ENCODE measurements around the gene PDE1A. TPM values are rescaled to one million over a fixed set of nuclear protein-coding genes. Genes with fewer than 3 reads are reported as not detected.

Gene PDE1A
- total and polyA plus RNA-seq, 2 of the 13 experiments (the other 11 are each of a cell fraction or from before 2014, with no cell fraction given) = not detected

GRCh38 chr2:182416191-182416590 is 10.6 kb downstream of the PDE1A start (continued):
- TF ChIP-seq, protein P1, sequence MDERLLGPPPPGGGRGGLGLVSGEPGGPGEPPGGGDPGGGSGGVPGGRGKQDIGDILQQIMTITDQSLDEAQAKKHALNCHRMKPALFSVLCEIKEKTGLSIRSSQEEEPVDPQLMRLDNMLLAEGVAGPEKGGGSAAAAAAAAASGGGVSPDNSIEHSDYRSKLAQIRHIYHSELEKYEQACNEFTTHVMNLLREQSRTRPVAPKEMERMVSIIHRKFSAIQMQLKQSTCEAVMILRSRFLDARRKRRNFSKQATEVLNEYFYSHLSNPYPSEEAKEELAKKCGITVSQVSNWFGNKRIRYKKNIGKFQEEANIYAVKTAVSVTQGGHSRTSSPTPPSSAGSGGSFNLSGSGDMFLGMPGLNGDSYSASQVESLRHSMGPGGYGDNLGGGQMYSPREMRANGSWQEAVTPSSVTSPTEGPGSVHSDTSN (CRISPR knock-in tag; IDR thresholded peaks at IDR 0.05) = no peak
- TF ChIP-seq ETS1 (CRISPR knock-in tag; IDR thresholded peaks at IDR 0.05) (no peak), ZMAT5 (CRISPR knock-in tag; IDR thresholded peaks at IDR 0.05; ENCODE audit: borderline replicate concordance, low read depth) (no peak), MAFK (conservative IDR thresholded peaks at IDR 0.05 in 1 of 2, IDR thresholded peaks at IDR 0.05 in 1 of 2; ENCODE audit: low read length in 2 of 2) (no peak), SMAD9 (CRISPR knock-in tag; IDR thresholded peaks at IDR 0.05) (no peak), SP140L (CRISPR knock-in tag; IDR thresholded peaks at IDR 0.05; ENCODE audit: borderline replicate concordance) (no peak), ZNF703 (CRISPR knock-in tag; IDR thresholded peaks at IDR 0.05; ENCODE audit: borderline replicate concordance) (no peak), KDM3A (CRISPR knock-in tag; IDR thresholded peaks at IDR 0.05; ENCODE audit: low read depth) (no peak), ZNF782 (CRISPR knock-in tag; IDR thresholded peaks at IDR 0.05; ENCODE audit: borderline replicate concordance) (no peak), ZNF207 (IDR thresholded peaks at IDR 0.05; ENCODE audit: borderline replicate concordance) (no peak)

DNA sequence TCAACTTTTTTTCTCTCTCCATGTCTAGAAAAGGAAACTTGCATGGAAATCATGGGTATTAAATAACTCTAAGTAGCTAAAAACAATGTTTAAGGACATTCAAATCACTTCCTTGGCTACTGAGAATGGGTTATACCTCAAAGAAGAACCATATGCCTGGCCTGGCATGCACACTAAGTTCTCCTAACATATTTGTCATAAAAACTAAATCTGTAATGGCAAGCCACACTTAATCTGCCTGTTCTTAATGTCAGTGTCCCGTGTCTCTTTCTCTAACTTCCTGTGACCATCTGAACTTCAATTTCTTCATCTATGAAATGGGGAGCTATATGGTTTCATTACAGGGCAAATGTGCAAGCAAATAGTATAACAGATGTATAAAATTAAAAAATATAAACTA is 11.1 kb downstream of the PDE1A start:
- FAIRE-seq (no peak), ATAC-seq (no peak), DNase-seq (ENCODE audit: low spot score) (no peak)
- Histone ChIP-seq H4K20me1 (ENCODE audit: insufficient read depth, low read length) (no peaks in the 10 kb centered on the region), H3K4me3 (replicated peaks in 1 of 3; ENCODE audit: insufficient read depth in 1 of 3, low read depth in 2 of 3, low read length in 3 of 3) (no peak overlapping the region), H3K27ac (ENCODE audit: extremely low read length, insufficient read depth, low read length) (no peak overlapping the region), H3K9ac (ENCODE audit: insufficient read depth, low read depth, low read length) (no peak overlapping the region), H3K4me1 (ENCODE audit: insufficient read depth, low read length) (no peaks in the 10 kb centered on the region), H3K79me2 (ENCODE audit: insufficient read depth, low read length) (no peaks in the 10 kb centered on the region), H3K27me3 (ENCODE audit: control insufficient read depth in 1 of 2, insufficient read depth in 2 of 2, low read length in 2 of 2) (no peaks in the 10 kb centered on the region), H3K9me3 (ENCODE audit: low read length) (no peaks in the 10 kb centered on the region), H3K36me3 (replicated peaks in 1 of 2; ENCODE audit: control insufficient read depth in 1 of 2, insufficient read depth in 2 of 2, low read length in 2 of 2) (no peaks in the 10 kb centered on the region), H3K4me2 (ENCODE audit: low read depth, low read length) (no peak overlapping the region), H2AFZ (ENCODE audit: low read length) (no peak overlapping the region)
- CTCF ChIA-PET (ENCODE audit: low intra/inter-chr PET ratio, low total read pairs) = no interaction called here
- intact Hi-C loops (cut with micrococcal nuclease; ENCODE audit: unreplicated experiment) = no loop called here
- in situ Hi-C loops (cut with HindIII; ENCODE audit: extremely low pct_ligation_motif_present, low pct_unique_long_range_greater_than_20kb) = no loop called here
- BruUV-seq (replicated peaks) = no TSS peak
- WGBS (ENCODE audit: low lambda C conversion rate) = 0% methylated on average over 1 of the region's 1 CpG
- POLR2A ChIA-PET = no interaction called here
- no peak for TF ChIP-seq ZC3H4 (CRISPR knock-in tag; IDR thresholded peaks at IDR 0.05; ENCODE audit: borderline replicate concordance)
- TF ChIP-seq ZBED4 (CRISPR knock-in tag; IDR thresholded peaks at IDR 0.05; ENCODE audit: borderline replicate concordance) = no peak
- no peak for TF ChIP-seq HNF4A (CRISPR knock-in tag; IDR thresholded peaks at IDR 0.05)
- TF ChIP-seq ZNF775 (CRISPR knock-in tag; IDR thresholded peaks at IDR 0.05; ENCODE audit: borderline replicate concordance) = no peak
- no peak for TF ChIP-seq ZNF563 (CRISPR knock-in tag; IDR thresholded peaks at IDR 0.05)
- TF ChIP-seq ZNF746 (CRISPR knock-in tag; IDR thresholded peaks at IDR 0.05) = no peak
- TF ChIP-seq, protein P2, sequence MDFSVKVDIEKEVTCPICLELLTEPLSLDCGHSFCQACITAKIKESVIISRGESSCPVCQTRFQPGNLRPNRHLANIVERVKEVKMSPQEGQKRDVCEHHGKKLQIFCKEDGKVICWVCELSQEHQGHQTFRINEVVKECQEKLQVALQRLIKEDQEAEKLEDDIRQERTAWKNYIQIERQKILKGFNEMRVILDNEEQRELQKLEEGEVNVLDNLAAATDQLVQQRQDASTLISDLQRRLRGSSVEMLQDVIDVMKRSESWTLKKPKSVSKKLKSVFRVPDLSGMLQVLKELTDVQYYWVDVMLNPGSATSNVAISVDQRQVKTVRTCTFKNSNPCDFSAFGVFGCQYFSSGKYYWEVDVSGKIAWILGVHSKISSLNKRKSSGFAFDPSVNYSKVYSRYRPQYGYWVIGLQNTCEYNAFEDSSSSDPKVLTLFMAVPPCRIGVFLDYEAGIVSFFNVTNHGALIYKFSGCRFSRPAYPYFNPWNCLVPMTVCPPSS (IDR thresholded peaks at IDR 0.05) = no peak

All from HepG2 (cell line).